Adrenal gland (tissue), 12 donors: Measurements from ENCODE around the gene ANKLE1. TPM values are rescaled to one million over a fixed set of nuclear protein-coding genes. Genes with fewer than 3 reads are reported as not detected.
A peak's percentile ranks its signal among the peaks of the same experiment; 100 is the strongest.

ENCODE experiments used
- DNase-seq, 7 donors: peaks; one replicate each; pipeline ENCODE4 v3.0.0-alpha.2; 2019 to 2020
- H3K27ac ChIP-seq, 5 donors: fragments of 200-600 bp; sonication (generic) in 4 of 5; 1 replicate in 3 of 5; 2 replicates in 2 of 5; pipeline versions ENCODE4 v1.5.1 to v1.8.0; 2016 to 2020; ENCODE audit warnings: mild to moderate bottlenecking in 1 of 5
- H3K27me3 ChIP-seq: fragments of 200-600 bp; 2 replicates; pipeline ENCODE4 v1.8.0; 2021
- H3K36me3 ChIP-seq, 2 donors: fragments of 200-600 bp; replicated peaks in 1 of 2; 1 replicate in 1 of 2; 2 replicates in 1 of 2; pipeline versions ENCODE4 v1.5.1 to v1.8.0; 2018 to 2022
- H3K4me1 ChIP-seq, 2 donors: fragments of 200-600 bp; replicated peaks in 1 of 2; 1 replicate in 1 of 2; 2 replicates in 1 of 2; pipeline versions ENCODE4 v1.5.1 to v1.8.0; 2018 to 2021
- H3K4me3 ChIP-seq, 4 donors: fragments of 200-600 bp; sonication (generic) in 3 of 4; one replicate each; pipeline ENCODE4 v1.5.1; 2016 to 2018
- H3K9me3 ChIP-seq, 3 donors: fragments of 200-600 bp; sonication (generic) in 1 of 3; replicated peaks in 1 of 3; 1 replicate in 2 of 3; 2 replicates in 1 of 3; pipeline versions ENCODE4 v1.5.1 to v1.8.0; 2016 to 2021
- CTCF ChIP-seq, 6 experiments: fragments of 450-650 bp in 4 of 6; fragments of 200-600 bp in 2 of 6; sonication (generic) in 1 of 6; IDR thresholded peaks; 1 replicate in 5 of 6; 2 replicates in 1 of 6; pipeline versions ENCODE4 v1.5.1 to v1.8.0; 2016 to 2021; ENCODE audit warnings: antibody characterized with exemption in 6 of 6, mild to moderate bottlenecking in 2 of 6, moderate library complexity in 1 of 6
- POLR2A ChIP-seq, 2 donors: fragments of 450-650 bp; IDR thresholded peaks; one replicate each; pipeline ENCODE4 v1.6.1; 2017; ENCODE audit warnings: antibody characterized with exemption in 2 of 2, mild to moderate bottlenecking in 2 of 2, moderate library complexity in 1 of 2
- WGBS, 4 donors: extraction: QIAGEN DNeasy Blood & Tissue Kit in 2 of 4; methylation state at CpG; one replicate each; pipeline versions ENCODE4 v1.1.5 to v1.1.7; 2013 to 2017; 5-methylcytosine and 5-hydroxymethylcytosine counted together
- intact Hi-C, 2 donors: fragments of 100-400 bp; cut with DNase I; formaldehyde crosslinking; loops; one replicate each; pipeline versions ENCODE4 v1.14.1 to v1.15.0; 2022 to 2023
- polyA plus RNA-seq, 3 donors: library from polyadenylated mRNA; stranded (reverse); fragments of 200-250 nt in 2 of 3; fragments of 350-450 nt in 1 of 3; fragmentation: Illumina TruSeq in 1 of 3; extraction: RNeasy Lipid Tissue Mini Kit (QIAGEN cat#74804) in 1 of 3; gene quantifications; one replicate each; pipeline ENCODE4 v1.2.3, GENCODE V29; 2013 to 2014
- total RNA-seq, 9 donors: library from RNA; depleted of rRNA in 4 of 9; stranded (reverse); fragments of >200 nt in 4 of 9; fragments of 120-200 nt in 1 of 9; fragmentation: NEBNext Ultra II Directional in 1 of 9; extraction: Animal tissue kit (Norgen Biotek cat#: 25700) in 1 of 9; gene quantifications; one replicate each; pipeline versions ENCODE4 v1.1.0 to v1.2.4, GENCODE V29; 2013 to 2023
- donor health status: healthy with polysubstance abuse.
- donor health status: Bipolar disorder and iron deficiency.
- donor health status: DM: yes; HTN: yes; CAD: no.
- donor health status: DM: no; HTN: no; CAD: no.
- donor health status: DM: no; HTN: no; CAD: no.
- donor health status: DM: yes; HTN: yes; CAD: no.

Gene ANKLE1
- total and polyA plus RNA-seq, 12 donors = 0.11 to 1.8 (median 0.38) TPM

- peak overlapping the region in 2 of 5 donors; percentile 83 to 86 for H3K27ac ChIP-seq
- DNase-seq = no peak
- peaks cover 0 to 13% of the 10 kb centered on the region in 2 donors for H3K36me3 ChIP-seq
- H3K9me3 ChIP-seq = no peaks in the 10 kb centered on the region
- H3K4me3 ChIP-seq = no peak overlapping the region
- 72 to 94% (median 78%) methylated on average over 3 to 8 of the region's 8 CpGs for WGBS, 4 donors
- TF ChIP-seq CTCF (IDR thresholded peaks at IDR 0.05) = no peak
- no peak for TF ChIP-seq POLR2A (IDR thresholded peaks at IDR 0.05)
- intact Hi-C loops = no loop called here
- H3K27me3 ChIP-seq = no peaks in the 10 kb centered on the region
- H3K4me1 ChIP-seq = peaks cover 0 to 22% of the 10 kb centered on the region in 2 donors
Measured at GRCh38 chr19:17242431-17243208, 39.1 kb upstream of the ANKLE1 start.

DNA sequence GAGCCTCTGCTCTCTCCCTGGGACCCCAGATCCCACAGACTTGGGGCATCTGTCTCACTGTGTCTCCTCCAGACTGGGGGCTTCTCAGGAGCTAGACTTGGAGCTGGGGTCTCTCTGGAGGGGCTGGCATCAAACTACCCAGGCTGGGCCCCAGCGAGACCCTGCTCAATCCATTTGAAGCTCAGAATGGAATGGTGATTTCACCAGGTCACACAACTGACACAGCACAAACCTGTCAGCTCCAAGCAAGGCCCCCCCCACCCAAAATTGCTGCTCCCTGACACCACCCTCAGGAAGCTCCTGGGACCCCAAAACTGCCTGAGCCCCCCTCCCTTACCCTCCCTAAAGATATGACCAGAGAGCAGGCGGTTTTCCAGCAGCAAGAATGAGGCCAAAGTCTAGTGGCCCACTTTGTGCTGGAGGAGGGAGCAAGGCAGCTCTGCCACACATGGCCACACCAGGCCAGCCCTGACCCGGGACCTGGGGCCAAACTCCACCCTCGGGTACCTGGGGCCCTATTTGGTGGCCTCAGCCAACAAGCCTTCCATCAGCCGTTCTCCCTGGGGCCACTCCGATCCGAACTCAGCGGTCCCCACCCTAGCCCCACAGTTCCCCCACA, 38.4 kb upstream of the ANKLE1 start:
- Histone ChIP-seq H3K27me3 (no peaks in the 10 kb centered on the region), H3K27ac (peak overlapping the region; percentile 18 to 86 (median 70)), H3K36me3 (peaks cover 0 to 7% of the 10 kb centered on the region in 2 donors), H3K4me3 (peak overlapping the region in 3 of 4 donors; percentile 45 to 99 (median 76)), H3K4me1 (peaks cover 0 to 22% of the 10 kb centered on the region in 2 donors), H3K9me3 (no peaks in the 10 kb centered on the region)
- no peak for TF ChIP-seq POLR2A (IDR thresholded peaks at IDR 0.05)
- TF ChIP-seq CTCF (IDR thresholded peaks at IDR 0.05) = no peak
- 33 to 61% (median 37%) methylated on average over 3 to 8 of the region's 8 CpGs; no CpG with 5 or more reads in 1 of the 4 donors for WGBS, 4 donors
- intact Hi-C loops = no loop called here
- DNase-seq = peak in 1 of 7 donors; percentile 35

DNA sequence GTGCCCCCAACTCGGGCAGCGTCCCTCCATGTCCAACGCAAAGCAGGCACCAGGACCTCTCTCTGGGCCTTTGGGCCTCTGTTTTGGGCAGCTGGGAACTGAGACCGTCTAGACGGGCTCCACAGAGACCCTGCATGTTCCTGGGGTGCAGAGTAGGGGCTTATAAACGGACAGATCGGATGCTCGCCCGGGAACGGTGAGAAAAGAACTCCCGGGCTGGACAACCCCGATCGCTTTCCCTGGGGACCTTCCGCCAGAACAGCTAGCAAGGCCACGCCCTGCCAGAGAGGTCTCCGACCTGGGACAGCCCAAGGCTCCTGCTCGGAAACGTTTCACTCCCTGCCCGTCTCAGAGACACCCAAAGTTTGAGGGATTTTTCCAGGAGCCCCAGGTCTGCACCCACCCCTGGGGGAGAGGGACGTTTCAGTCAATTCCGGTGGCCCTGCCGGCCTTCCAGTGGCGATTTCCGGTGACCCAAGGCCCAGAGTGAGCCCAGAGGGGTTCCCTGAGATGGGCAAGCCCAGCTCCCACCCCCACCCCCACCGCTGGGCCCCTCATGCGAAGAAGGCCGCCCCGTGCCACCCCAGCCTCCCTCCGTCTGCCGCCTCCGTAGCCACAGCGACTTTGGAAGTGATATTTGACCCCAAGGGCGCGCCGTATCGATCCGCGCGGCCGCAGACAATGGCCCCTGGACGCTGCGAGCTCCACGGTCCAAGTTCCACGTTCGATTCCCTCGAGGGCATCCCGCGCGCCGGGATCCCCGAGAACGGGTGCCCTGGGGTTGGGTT, 37.7 kb upstream of the ANKLE1 start:
- 11 to 16% (median 11%) methylated on average over 24 to 52 of the region's 52 CpGs; no CpG with 5 or more reads in 1 of the 4 donors for WGBS, 4 donors
- H3K27me3 ChIP-seq = no peaks in the 10 kb centered on the region
- peak overlapping the region in 3 of 4 donors; percentile 45 to 99 (median 76) for H3K4me3 ChIP-seq
- intact Hi-C loops = no loop called here
- H3K36me3 ChIP-seq = peaks cover 0 to 6% of the 10 kb centered on the region in 2 donors
- DNase-seq = peak; percentile 56 to 83 (median 78)
- H3K27ac ChIP-seq = peak overlapping the region; percentile 18 to 86 (median 70)
- H3K4me1 ChIP-seq = peaks cover 0 to 22% of the 10 kb centered on the region in 2 donors
- TF ChIP-seq CTCF (IDR thresholded peaks at IDR 0.05) (no peak), POLR2A (IDR thresholded peaks at IDR 0.05) (peak in 1 of 2 donors; percentile 20)
- no peaks in the 10 kb centered on the region for H3K9me3 ChIP-seq
